KOPT-K1 (cell line): ENCODE results near the gene GLIS1.
A peak's percentile ranks its signal among the peaks of the same experiment; 100 is the strongest.

ENCODE experiments used
- H3K27ac ChIP-seq: fragments of 200-600 bp; sonication (generic); 2 replicates; pipeline ENCODE4 v1.5.1; 2016; ENCODE audit warnings: antibody characterized with exemption, mild to moderate bottlenecking, low read depth, low read length; ENCODE audit not compliant: poor library complexity, severe bottlenecking
- H3K36me3 ChIP-seq: fragments of 200-600 bp; sonication (generic); 2 replicates; pipeline ENCODE4 v1.5.1; 2017; ENCODE audit warnings: antibody characterized with exemption, mild to moderate bottlenecking, low read length, moderate library complexity; ENCODE audit not compliant: insufficient read depth
- H3K9me3 ChIP-seq: fragments of 200-600 bp; sonication (generic); 2 replicates; pipeline ENCODE4 v1.5.1; 2017; ENCODE audit warnings: antibody characterized with exemption, low read length, mild to moderate bottlenecking; ENCODE audit not compliant: insufficient read depth, poor library complexity, severe bottlenecking

Gene GLIS1

DNA sequence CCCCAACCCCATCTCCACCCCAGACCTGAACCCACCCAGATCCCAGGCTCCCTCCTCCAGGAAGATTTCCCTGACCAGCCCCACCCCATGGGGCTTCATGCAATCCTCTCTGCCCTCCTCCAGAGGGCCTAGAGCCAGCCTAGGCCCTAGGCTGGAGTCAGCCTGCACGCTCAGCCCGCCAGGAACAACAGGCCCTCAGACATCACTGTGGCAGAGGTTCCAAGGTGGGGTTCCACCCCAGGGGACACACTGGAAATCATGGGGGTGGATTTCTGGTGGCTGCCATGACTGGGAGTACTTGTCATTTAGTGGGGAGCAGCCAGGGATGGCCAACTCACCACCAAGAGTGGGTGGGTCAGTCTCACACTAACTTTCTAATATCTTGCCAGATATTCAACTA is 122.0 kb downstream of the GLIS1 start:
- H3K36me3 ChIP-seq: no peaks in the 10 kb centered on the region
- no peak overlapping the region for H3K27ac ChIP-seq
- no peaks in the 10 kb centered on the region for H3K9me3 ChIP-seq

DNA sequence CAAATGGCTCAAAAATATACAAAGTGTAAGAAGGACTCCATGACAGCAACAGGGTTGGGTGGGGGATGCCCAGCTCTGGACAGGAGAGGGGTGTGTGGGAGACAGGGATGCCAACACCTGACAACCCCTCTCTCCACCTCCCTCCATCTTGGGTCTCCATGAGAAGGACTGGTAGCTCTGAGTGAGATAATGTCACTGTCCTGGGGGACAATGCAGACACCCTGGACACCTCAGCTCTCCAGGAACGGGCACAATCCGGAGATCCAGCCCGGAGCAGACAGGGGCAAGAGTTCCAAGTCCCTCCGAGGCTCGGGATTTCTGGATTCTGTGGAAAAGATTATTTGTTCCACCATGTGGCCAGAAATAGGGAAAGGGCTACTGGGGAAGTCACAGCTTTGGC is 122.5 kb downstream of the GLIS1 start:
- Histone ChIP-seq H3K27ac (no peak overlapping the region), H3K9me3 (peaks cover 4% of the 10 kb centered on the region), H3K36me3 (no peaks in the 10 kb centered on the region)

GRCh38 chr1:53615101-53615500 is 123.9 kb downstream of the GLIS1 start:
- Histone ChIP-seq H3K27ac (no peak overlapping the region), H3K9me3 (peaks cover 18% of the 10 kb centered on the region), H3K36me3 (no peaks in the 10 kb centered on the region)

DNA sequence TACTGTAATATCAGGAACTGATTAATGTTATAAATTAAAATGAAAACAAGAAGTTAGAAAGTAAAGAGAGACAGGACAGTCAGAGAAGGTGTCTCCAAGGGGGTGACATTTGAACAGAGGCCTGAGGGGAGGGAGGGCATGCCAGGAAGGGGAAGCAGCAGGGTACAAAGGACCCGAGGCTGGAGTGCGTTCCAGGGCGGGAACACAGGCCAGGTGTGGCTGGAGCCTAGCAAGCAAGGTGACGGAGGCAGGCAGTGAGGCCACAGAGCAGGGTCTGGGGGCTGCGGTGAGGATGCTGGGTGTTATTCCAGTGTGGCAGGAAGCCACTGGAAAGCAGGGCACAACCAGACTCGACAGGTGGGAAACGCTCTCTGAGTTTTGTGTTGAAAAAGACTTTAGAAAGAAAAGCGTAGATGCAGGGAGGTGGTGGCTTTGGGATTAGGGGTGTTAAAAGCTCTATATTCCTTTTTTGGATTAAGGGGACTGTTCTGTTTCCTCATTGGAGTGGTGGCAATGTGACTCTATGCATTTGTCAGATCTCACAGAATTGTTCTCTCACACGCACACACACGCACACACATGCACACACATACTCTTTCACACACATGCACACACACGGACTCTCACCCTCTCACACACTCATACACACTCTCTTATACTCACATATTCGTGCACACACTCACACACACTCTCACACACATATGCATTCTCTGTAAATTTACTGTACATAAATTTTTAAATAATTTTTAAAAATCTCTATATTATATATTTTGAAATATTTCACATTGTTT is 124.5 kb downstream of the GLIS1 start:
- Histone ChIP-seq H3K9me3 (peaks cover 24% of the 10 kb centered on the region), H3K27ac (no peak overlapping the region)

GRCh38 chr1:53608676-53609075 is 130.3 kb downstream of the GLIS1 start:
- H3K36me3 ChIP-seq: no peaks in the 10 kb centered on the region
- peaks cover 25% of the 10 kb centered on the region for H3K9me3 ChIP-seq
- H3K27ac ChIP-seq: no peak overlapping the region

More for the DNA sequence above, 124.5 kb downstream of the GLIS1 start:
- H3K36me3 ChIP-seq: no peaks in the 10 kb centered on the region

GRCh38 chr1:53608071-53608470 is 130.9 kb downstream of the GLIS1 start:
- Histone ChIP-seq H3K27ac (no peak overlapping the region), H3K36me3 (no peaks in the 10 kb centered on the region), H3K9me3 (peaks cover 25% of the 10 kb centered on the region)

DNA sequence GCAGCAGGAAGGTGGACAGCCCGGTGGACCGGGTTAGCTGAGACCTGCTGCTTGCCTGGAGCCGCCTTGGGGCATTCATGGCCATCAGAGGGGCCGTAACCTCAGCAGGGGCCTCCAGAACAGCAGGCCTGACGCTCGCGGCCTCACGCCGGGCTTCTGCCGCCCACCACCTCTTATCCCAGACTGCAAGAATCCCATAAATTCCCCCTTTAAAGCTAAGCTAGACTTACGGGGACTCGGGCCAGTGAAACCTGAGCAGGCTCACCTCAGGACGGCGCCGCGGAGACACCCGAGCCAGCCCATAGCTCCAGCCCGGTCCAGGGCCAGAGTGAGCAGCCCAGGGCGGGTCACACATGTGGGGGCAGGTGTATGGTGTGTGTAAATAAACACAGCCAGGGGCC is 132.3 kb downstream of the GLIS1 start:
- no peak overlapping the region for H3K27ac ChIP-seq
- peaks cover 23% of the 10 kb centered on the region for H3K9me3 ChIP-seq
- no peaks in the 10 kb centered on the region for H3K36me3 ChIP-seq

- Histone ChIP-seq H3K9me3 (peaks cover 19% of the 10 kb centered on the region), H3K27ac (no peak overlapping the region), H3K36me3 (no peaks in the 10 kb centered on the region)
Observed at GRCh38 chr1:53606197-53606596, 132.8 kb downstream of the GLIS1 start.

DNA sequence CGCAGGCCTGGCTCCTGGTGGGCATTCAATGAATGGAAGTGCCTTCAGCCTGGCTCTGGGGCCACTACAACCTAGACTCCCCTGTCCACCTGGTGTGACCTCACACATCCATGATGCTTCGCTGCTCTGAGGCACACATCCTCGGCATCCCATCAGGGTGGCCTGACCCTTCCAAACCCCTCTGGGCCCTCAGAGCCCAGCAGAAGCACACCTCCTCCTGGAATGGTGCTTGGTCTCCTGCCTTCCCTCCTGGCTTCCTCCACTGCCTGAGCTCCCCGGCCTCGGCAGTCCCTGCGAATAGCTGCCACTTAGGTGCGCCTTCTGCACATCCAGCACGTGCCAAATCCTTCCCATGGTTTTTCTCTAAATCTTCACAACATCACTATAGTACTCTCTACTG is 133.8 kb downstream of the GLIS1 start:
- Histone ChIP-seq H3K27ac (no peak overlapping the region), H3K9me3 (peaks cover 9% of the 10 kb centered on the region), H3K36me3 (no peaks in the 10 kb centered on the region)

DNA sequence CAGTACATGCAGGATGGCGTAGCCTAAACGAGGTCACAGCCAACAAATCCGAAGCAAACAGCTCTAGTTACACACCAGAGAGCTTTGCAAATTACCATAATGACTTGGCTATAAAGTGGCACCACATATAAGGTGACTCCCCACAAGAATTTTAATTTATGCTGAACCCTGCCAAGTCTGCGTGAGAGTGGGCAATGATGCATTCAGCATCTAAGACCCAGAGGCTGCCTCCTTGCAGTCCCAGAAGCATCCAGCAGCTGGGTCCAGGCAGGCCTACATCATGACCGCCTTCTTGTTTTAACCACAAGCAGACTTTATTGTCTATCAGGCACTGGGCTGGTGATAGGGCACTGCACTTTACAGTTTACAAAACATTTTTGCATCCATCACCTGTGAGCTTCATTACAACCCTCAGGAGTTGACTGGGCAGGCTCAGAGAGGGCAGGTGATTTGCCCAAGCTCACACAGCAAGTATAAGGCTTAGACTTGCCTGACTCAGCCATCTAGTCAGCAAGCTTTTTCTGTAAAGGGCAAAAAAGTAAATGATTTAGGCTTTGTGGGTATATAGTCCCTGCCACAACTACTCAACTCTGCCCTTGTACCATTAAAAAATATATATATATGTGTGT is 134.6 kb downstream of the GLIS1 start:
- H3K27ac ChIP-seq: no peak overlapping the region
- H3K9me3 ChIP-seq: peaks cover under 1% of the 10 kb centered on the region
- H3K36me3 ChIP-seq: no peaks in the 10 kb centered on the region

GRCh38 chr1:53603431-53603830 is 135.5 kb downstream of the GLIS1 start:
- H3K27ac ChIP-seq: no peak overlapping the region
- H3K36me3 ChIP-seq: no peaks in the 10 kb centered on the region
- H3K9me3 ChIP-seq: no peaks in the 10 kb centered on the region

DNA sequence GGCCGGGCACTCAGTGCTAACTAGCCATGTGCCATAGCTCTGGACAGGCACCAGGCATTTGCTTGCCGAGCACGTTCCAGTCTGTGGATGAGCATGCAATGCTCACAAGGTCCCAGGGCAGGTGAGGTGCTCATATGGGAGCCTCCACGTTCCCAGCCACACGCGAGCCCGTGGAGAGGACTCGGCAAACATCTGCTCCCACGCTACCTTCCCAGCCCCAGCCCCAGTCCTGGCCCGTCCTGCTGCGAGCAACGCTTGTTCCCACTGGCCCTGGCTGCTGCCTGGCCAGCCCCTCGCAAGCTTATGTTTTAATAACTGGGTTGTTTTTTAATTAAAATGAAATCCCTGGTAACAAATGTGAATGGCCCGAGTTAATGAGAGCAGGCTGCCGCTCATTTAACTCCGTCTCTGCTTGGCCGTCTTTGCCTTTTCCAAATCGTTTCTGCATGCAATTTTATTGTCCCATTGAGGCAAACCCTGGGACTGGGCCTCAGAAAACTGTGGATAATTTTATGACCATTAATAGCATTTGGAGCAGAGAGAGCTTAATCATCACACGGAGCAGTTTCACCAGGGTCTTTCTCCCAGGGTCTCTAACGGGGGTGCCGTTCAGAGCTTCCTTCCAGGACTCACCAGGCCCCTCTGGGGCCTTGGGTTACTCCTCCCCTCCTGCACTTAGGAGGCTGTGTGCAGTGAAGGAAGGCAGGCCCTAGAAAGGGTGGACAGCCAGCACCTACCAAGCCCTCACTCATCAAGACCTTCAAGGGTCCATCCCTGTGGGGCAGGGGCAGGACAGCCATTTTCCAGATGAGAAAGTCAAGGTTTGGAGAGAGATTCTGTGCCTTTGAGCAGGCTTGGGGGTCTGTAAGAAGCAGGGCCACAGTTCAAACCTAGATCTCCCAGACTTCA is 136.8 kb downstream of the GLIS1 start:
- H3K9me3 ChIP-seq: no peaks in the 10 kb centered on the region

GRCh38 chr1:53601031-53601745 is 137.8 kb downstream of the GLIS1 start:
- Histone ChIP-seq H3K36me3 (no peaks in the 10 kb centered on the region), H3K9me3 (no peaks in the 10 kb centered on the region), H3K27ac (peak overlapping the region; percentile 27)

More for the DNA sequence above, 136.8 kb downstream of the GLIS1 start:
- Histone ChIP-seq H3K27ac (no peak overlapping the region), H3K36me3 (no peaks in the 10 kb centered on the region)

GRCh38 chr1:53600561-53600960 is 138.4 kb downstream of the GLIS1 start:
- H3K27ac ChIP-seq: peak overlapping the region; percentile 27
- H3K9me3 ChIP-seq: no peaks in the 10 kb centered on the region
- no peaks in the 10 kb centered on the region for H3K36me3 ChIP-seq
